Stimulated activated CD4-positive, alpha-beta T cell treated with anti-CD3 and anti-CD28 coated beads, TNF-alpha, amount 100 ng/mL, for 24 hours (primary cell): ENCODE data around the gene POTEG.
"Not testable (repeated sequence)": the region's sequence is repeated elsewhere in the genome, so short reads cannot be mapped to it uniquely, and the experiment has no call there.

Experiments
- DNase-seq, 3 experiments: peaks; one replicate each; pipeline ENCODE4 v3.0.0-alpha.2; 2020; ENCODE audit warnings: low read depth in 3 of 3

POTEG gene

DNA sequence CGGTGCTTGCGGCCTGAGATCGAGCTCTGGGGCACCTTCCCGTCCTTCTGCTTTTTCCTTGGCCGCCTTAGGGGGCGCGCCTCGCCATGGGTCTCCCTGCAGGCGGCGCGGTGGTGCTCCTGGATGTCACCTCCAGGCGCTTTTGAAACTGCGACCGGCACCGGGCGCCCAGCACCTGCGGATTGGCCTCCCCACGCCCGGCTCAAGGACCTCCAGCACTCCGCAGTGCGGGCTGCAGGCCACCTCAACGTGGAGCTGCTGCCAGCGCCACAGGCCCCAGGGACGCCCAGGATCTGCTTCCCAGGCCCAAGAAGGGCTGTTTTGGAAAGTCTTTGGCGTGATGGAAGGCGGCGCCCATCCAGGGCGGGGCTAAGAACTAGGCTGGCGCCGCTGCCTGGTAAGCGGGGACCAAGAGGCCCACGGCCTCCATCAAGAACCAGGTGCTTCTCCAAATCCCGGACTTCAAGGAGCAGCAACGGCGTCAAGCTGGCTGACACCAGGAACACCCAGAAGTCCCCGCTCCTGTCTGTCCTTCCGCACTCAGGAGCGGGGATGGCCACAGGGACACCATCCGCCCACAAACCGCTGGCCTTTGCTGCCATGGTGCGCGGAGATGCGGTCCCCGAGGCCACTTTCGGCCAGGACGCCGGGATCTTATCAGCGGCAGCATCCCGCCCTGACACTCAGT, 61.2 kb downstream of the POTEG start:
- DNase-seq: not testable (repeated sequence)

DNA sequence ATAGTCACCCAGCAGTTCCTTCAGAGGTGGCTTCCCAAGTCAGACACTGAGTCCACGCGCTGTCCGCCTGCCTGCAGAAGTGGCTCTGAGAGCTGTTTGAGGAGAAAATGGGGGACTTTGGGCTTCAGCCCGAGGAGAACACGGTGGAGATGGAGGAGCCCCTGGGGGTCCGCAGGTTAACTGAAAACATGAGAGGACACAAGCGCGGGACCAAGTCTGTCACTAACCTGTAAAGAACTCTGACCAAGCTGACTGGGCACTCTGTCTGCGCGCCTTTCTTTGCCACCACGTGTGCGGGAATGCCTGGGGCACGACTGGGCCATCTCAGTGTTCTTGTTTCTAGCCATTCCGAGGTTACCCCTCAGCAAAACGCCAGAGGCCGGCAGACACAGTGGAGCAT, 62.4 kb downstream of the POTEG start:
- DNase-seq: not testable (repeated sequence)

DNA sequence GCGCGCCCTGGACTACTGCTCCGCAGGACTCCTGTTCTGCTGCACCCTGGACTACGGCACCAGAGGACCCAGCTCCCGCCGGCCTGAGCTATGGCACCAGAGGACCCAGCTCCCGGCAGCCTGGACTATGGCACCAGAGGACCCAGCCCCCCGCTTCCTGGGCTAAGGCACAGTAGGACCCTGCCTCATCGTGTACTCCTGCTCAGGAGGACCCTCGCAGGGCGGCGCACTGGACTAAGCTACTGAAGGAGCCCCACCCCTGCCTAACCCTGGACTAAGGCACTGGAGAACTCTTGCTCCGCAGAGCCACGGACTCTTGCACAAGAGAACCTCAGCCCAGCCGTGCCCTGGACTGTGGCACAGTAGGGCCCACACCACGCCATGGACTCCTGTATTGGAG, 71.3 kb downstream of the POTEG start:
- DNase-seq: not testable (repeated sequence)

DNA sequence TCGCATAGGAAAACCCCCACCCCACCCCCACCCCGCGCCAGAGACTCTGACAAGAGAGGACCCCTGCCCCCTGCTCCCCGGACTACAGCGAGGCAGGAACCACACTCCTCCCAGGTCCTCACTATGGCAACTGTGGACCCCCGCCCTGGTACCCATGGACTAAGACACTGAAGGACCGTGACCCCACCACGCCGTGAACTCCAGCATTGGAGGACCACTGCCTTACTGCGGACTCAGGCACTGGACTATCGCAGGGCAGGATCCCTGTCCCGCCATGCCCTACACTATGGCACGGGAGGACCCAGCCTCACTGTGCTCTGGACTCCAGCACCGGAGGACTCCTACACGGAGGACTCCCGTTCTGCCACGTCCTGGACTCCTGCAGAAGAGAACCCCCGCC, 71.8 kb downstream of the POTEG start:
- not testable (repeated sequence) for DNase-seq

DNA sequence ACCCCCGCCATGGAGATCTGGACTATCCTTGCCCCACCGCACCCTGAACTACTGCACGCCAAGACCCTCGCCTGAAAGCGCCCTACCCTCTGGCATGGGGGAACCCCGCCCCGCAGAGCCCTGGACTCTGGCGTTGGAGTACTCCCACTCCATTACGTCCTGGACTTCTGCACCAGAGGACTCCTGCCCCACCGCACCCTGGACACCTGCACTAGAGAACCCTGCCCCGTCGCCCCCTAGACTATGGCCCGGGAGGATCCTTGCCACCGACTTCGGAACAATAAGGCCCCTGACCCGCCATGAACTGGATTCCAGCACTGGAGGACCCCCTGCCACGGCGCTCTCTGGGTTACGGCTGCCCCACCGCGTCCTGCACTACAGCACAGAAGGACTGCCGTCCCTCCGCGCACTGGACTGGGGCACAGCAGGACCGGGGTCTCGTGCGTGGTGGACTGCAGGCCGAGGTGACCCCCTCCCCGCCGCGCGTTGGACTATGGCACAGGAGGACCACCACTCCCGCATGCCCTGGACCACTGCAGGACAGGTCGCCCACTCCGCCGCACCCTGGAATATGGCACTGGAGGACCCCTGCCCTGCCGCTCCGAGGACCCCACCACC, 72.4 kb downstream of the POTEG start:
- not testable (repeated sequence) for DNase-seq

DNA sequence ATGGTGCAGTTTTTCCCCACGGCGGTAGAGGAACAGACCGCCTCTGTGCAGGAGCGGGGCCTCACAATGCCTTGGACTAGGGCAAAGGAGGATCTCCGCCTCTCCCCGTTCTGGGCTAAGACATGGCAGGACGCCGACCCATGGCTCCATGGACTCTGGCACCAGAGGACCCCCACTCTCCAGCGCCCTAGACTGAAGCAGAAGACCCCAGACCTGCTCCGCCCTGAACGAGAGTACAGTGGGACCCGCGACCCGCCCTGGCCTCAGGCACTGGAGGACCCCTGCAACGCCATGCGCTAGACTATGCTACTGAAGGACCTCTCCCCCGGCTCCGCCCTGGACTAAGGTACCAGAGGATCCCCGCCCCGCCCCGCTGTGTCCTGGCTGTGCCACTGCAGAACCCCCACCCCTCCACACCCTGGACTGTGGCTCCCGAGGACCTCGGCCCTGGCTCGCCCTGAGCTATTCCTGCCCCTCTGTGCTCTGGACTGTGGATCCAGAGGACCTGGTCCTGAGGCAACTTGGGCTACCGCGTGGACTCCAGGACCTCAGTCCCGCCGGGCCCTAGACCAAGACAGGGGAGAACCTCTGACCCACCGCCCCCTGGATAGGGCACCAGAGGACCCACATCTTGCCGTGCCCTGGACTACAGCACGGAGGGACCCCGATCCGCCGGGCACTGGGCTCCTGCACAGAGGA, 73.1 kb downstream of the POTEG start:
- DNase-seq: not testable (repeated sequence)
